ENCODE measurements around the gene SEPTIN5.

The SEPTIN5 gene

GRCh38 chr22:19766511-19767426, 52.5 kb downstream of the SEPTIN5 start:
- Histone ChIP-seq H3K36me3 (ENCODE audit: low read length) (no peaks in the 10 kb centered on the region), H3K9me2 (replicated peaks; ENCODE audit: insufficient read depth, low read length) (no peaks in the 10 kb centered on the region), H3K27me3 (ENCODE audit: low read length) (no peaks in the 10 kb centered on the region), H3K4me2 (ENCODE audit: low read depth, low read length, poor library complexity, severe bottlenecking) (no peak overlapping the region), H3K79me2 (ENCODE audit: insufficient read depth, low read length) (no peaks in the 10 kb centered on the region), H2AFZ (ENCODE audit: low read depth, low read length, severe bottlenecking) (no peak overlapping the region), H3F3A (ENCODE audit: insufficient read depth) (no peaks in the 10 kb centered on the region), H3K9me3 (ENCODE audit: insufficient read depth, low read length) (no peaks in the 10 kb centered on the region), H4K20me1 (ENCODE audit: low read depth, low read length) (no peaks in the 10 kb centered on the region), H3K4me3 (ENCODE audit: insufficient read depth, low read length, poor library complexity, severe bottlenecking) (no peak overlapping the region), H3K9ac (ENCODE audit: low read length) (no peak overlapping the region), H3K27ac (ENCODE audit: low read depth, low read length) (no peak overlapping the region)
- TF ChIP-seq EZH2phosphoT487 (conservative IDR thresholded peaks at IDR 0.05; ENCODE audit: low read length) = no peak
- TF ChIP-seq, protein P1, sequence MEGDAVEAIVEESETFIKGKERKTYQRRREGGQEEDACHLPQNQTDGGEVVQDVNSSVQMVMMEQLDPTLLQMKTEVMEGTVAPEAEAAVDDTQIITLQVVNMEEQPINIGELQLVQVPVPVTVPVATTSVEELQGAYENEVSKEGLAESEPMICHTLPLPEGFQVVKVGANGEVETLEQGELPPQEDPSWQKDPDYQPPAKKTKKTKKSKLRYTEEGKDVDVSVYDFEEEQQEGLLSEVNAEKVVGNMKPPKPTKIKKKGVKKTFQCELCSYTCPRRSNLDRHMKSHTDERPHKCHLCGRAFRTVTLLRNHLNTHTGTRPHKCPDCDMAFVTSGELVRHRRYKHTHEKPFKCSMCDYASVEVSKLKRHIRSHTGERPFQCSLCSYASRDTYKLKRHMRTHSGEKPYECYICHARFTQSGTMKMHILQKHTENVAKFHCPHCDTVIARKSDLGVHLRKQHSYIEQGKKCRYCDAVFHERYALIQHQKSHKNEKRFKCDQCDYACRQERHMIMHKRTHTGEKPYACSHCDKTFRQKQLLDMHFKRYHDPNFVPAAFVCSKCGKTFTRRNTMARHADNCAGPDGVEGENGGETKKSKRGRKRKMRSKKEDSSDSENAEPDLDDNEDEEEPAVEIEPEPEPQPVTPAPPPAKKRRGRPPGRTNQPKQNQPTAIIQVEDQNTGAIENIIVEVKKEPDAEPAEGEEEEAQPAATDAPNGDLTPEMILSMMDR (IDR thresholded peaks at IDR 0.05; ENCODE audit: insufficient read depth, low read length, poor library complexity, severe bottlenecking) = no peak

GRCh38 chr22:19767427-19768341, 53.4 kb downstream of the SEPTIN5 start:
- Histone ChIP-seq H3F3A (ENCODE audit: insufficient read depth) (no peaks in the 10 kb centered on the region), H3K27ac (ENCODE audit: low read depth, low read length) (no peak overlapping the region), H2AFZ (ENCODE audit: low read depth, low read length, severe bottlenecking) (no peak overlapping the region), H3K27me3 (ENCODE audit: low read length) (no peaks in the 10 kb centered on the region), H3K36me3 (ENCODE audit: low read length) (no peaks in the 10 kb centered on the region), H3K79me2 (ENCODE audit: insufficient read depth, low read length) (no peaks in the 10 kb centered on the region), H3K9me2 (replicated peaks; ENCODE audit: insufficient read depth, low read length) (no peaks in the 10 kb centered on the region), H3K9ac (ENCODE audit: low read length) (no peak overlapping the region), H3K4me2 (ENCODE audit: low read depth, low read length, poor library complexity, severe bottlenecking) (no peak overlapping the region), H3K4me3 (ENCODE audit: insufficient read depth, low read length, poor library complexity, severe bottlenecking) (no peak overlapping the region), H3K9me3 (ENCODE audit: insufficient read depth, low read length) (no peaks in the 10 kb centered on the region), H4K20me1 (ENCODE audit: low read depth, low read length) (no peaks in the 10 kb centered on the region)
- TF ChIP-seq, protein P1 (IDR thresholded peaks at IDR 0.05; ENCODE audit: insufficient read depth, low read length, poor library complexity, severe bottlenecking) = no peak
- TF ChIP-seq EZH2phosphoT487 (conservative IDR thresholded peaks at IDR 0.05; ENCODE audit: low read length) = no peak

DNA sequence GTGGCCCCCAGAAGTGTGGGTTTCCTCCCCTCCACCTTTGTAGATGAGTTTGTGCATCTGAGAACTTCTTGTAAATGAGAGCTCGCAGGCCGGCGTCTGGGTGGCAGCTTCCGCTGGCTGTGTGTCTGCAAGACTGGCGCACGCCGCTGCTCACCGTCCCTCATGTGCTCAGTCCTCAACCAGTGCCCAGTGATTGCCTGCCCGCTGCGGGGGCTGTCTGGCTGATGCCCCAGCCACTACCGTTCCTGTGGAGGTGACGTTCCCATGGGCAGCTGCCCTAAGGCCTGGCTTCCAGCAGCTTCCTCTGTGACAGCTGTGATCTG, 55.1 kb downstream of the SEPTIN5 start:
- Histone ChIP-seq H3F3A (ENCODE audit: insufficient read depth) (no peaks in the 10 kb centered on the region), H3K9ac (ENCODE audit: low read length) (no peak overlapping the region), H3K9me3 (ENCODE audit: insufficient read depth, low read length) (no peaks in the 10 kb centered on the region), H3K79me2 (ENCODE audit: insufficient read depth, low read length) (no peaks in the 10 kb centered on the region), H3K4me2 (ENCODE audit: low read depth, low read length, poor library complexity, severe bottlenecking) (no peak overlapping the region), H3K36me3 (ENCODE audit: low read length) (no peaks in the 10 kb centered on the region), H3K9me2 (replicated peaks; ENCODE audit: insufficient read depth, low read length) (no peaks in the 10 kb centered on the region), H3K27me3 (ENCODE audit: low read length) (no peaks in the 10 kb centered on the region), H2AFZ (ENCODE audit: low read depth, low read length, severe bottlenecking) (no peak overlapping the region), H3K27ac (ENCODE audit: low read depth, low read length) (no peak overlapping the region), H3K4me3 (ENCODE audit: insufficient read depth, low read length, poor library complexity, severe bottlenecking) (no peak overlapping the region), H4K20me1 (ENCODE audit: low read depth, low read length) (no peaks in the 10 kb centered on the region)
- TF ChIP-seq, protein P1 (IDR thresholded peaks at IDR 0.05; ENCODE audit: insufficient read depth, low read length, poor library complexity, severe bottlenecking) = no peak
- TF ChIP-seq EZH2phosphoT487 (conservative IDR thresholded peaks at IDR 0.05; ENCODE audit: low read length) = no peak

Measured in SU-DHL-6 (cell line).